Common myeloid progenitor, CD34-positive (primary cell): Measurements from ENCODE around the gene TAF5L.

ENCODE experiments used
- CTCF ChIA-PET: fragments of 350-600 bp; sonication (Branson Sonifier 250); formaldehyde crosslinking; loops from one replicate; lab custom pipeline; 2021; ENCODE audit warnings: antibody characterized with exemption; lab: Charles Lee
- POLR2A ChIA-PET: fragments of 350-600 bp; sonication (Branson Sonifier 250); formaldehyde crosslinking; loops from one replicate; lab custom pipeline; 2021; ENCODE audit warnings: antibody characterized with exemption; lab: Charles Lee
- DNase-seq, 3 donors: peaks; one replicate each; pipeline versions ENCODE4 v3.0.0 to v3.0.0-alpha.2; 2013
- H3K27ac ChIP-seq, 2 experiments: 1 replicate in 1 of 2; 2 replicates in 1 of 2; pipeline ENCODE4 v1.7.0; 2013; ENCODE audit warnings: inconsistent platforms in 2 of 2, low read length in 2 of 2, mild to moderate bottlenecking in 2 of 2, low read depth in 1 of 2, moderate library complexity in 1 of 2; ENCODE audit not compliant: severe bottlenecking in 2 of 2, insufficient read depth in 1 of 2, poor library complexity in 1 of 2
- H3K27me3 ChIP-seq, 5 experiments: replicated peaks in 2 of 5; 1 replicate in 3 of 5; 2 replicates in 2 of 5; pipeline versions ENCODE4 v1.6.1 to v1.7.0; 2013; ENCODE audit warnings: low read length in 4 of 5, mild to moderate bottlenecking in 2 of 5, moderate library complexity in 2 of 5, inconsistent platforms in 1 of 5; ENCODE audit not compliant: insufficient read depth in 5 of 5, control insufficient read depth in 4 of 5
- H3K36me3 ChIP-seq, 4 experiments: 1 replicate in 2 of 4; 2 replicates in 2 of 4; pipeline versions ENCODE4 v1.6.1 to v1.7.0; 2013; ENCODE audit warnings: low read length in 3 of 4, control low read depth in 1 of 4, mild to moderate bottlenecking in 1 of 4; ENCODE audit not compliant: control insufficient read depth in 4 of 4, insufficient read depth in 4 of 4
- H3K4me1 ChIP-seq, 4 experiments: 1 replicate in 3 of 4; 2 replicates in 1 of 4; pipeline versions ENCODE4 v1.6.1 to v1.7.1; 2013; ENCODE audit warnings: low read length in 3 of 4, mild to moderate bottlenecking in 3 of 4, control low read depth in 1 of 4, inconsistent platforms in 1 of 4, moderate library complexity in 1 of 4; ENCODE audit not compliant: control insufficient read depth in 4 of 4, insufficient read depth in 4 of 4; ENCODE audit errors: control extremely low read depth in 1 of 4
- H3K4me3 ChIP-seq, 7 experiments: 1 replicate in 4 of 7; 2 replicates in 3 of 7; pipeline versions ENCODE4 v1.5.1 to v1.7.0; 2013; ENCODE audit warnings: mild to moderate bottlenecking in 7 of 7, low read length in 6 of 7, moderate library complexity in 6 of 7, inconsistent platforms in 2 of 7, low read depth in 2 of 7, control low read depth in 1 of 7; ENCODE audit not compliant: insufficient read depth in 4 of 7, control insufficient read depth in 1 of 7; ENCODE audit errors: extremely low read depth in 1 of 7
- H3K9me3 ChIP-seq, 5 experiments: 1 replicate in 4 of 5; 2 replicates in 1 of 5; pipeline versions ENCODE4 v1.6.1 to v1.7.1; 2013; ENCODE audit warnings: low read length in 4 of 5, mild to moderate bottlenecking in 2 of 5, inconsistent platforms in 1 of 5, low read depth in 1 of 5, moderate library complexity in 1 of 5; ENCODE audit not compliant: control insufficient read depth in 4 of 5, insufficient read depth in 2 of 5; ENCODE audit errors: control extremely low read depth in 1 of 5
- WGBS: methylation state at CpG from one replicate; pipeline ENCODE4 v1.1.5; 2013; ENCODE audit not compliant: insufficient coverage; 5-methylcytosine and 5-hydroxymethylcytosine counted together

Gene TAF5L

DNA sequence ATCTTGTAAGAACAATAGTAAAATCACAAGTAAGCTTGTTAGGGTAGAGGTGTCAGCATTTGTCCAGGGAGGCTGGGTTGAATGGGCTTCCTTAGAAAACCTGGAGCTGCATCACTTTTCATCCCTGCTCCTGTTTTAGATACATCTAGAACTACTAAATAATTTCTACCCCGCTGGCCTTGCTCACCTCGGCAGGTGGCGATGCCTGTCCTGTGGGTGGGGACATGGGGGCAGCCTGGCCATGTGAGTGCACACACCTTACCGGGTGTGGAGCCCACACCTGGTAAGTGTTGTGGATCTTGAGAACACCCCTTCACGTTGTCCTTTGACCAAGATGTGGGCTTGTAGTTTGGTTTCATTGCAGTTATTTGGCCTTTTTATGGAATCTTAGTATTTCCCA lies 29.9 kb upstream of the TAF5L start:
- Histone ChIP-seq H3K9me3 (no peaks in the 10 kb centered on the region), H3K27me3 (no peaks in the 10 kb centered on the region), H3K4me1 (no peaks in the 10 kb centered on the region), H3K36me3 (peaks cover 24 to 69% (median 47%) of the 10 kb centered on the region in 4 experiments), H3K27ac (no peak overlapping the region), H3K4me3 (no peak overlapping the region)
- POLR2A ChIA-PET: no interaction called here
- CTCF ChIA-PET: interaction anchor here (1.6 to 10.8 kb wide), 2 partner anchors 16 to 653 kb away, joined by 3 to 142 read pairs; no protein-coding TSS in a partner anchor
- no peak for DNase-seq
- WGBS: 100% methylated on average over 3 of the region's 5 CpGs

DNA sequence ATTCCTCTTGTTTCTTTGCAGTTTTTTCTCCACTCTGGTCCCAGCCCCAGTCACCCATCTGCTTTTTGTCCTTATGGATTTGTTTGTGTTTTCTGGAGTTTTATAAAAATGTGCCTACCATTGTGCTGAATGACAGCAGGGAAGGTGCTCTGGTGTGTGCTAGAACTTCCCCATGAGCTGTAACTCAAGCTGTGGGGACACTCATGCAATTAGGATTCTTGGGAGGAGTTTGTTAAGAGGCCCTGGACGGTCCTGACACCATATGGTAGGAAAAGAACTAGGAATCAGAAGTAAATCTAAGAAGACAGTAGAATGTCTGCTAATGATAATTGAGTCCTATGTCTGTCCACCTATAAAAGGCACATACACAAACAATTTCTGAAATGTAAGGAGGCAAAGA lies 27.5 kb upstream of the TAF5L start:
- H3K36me3 ChIP-seq: peaks cover 24 to 75% (median 52%) of the 10 kb centered on the region in 4 experiments
- H3K4me1 ChIP-seq: no peaks in the 10 kb centered on the region
- CTCF ChIA-PET: no interaction called here
- H3K27ac ChIP-seq: no peak overlapping the region
- POLR2A ChIA-PET: no interaction called here
- WGBS: no CpG with 5 or more reads among the region's 1 CpG
- H3K9me3 ChIP-seq: no peaks in the 10 kb centered on the region
- H3K4me3 ChIP-seq: no peak overlapping the region
- H3K27me3 ChIP-seq: no peaks in the 10 kb centered on the region
- DNase-seq: no peak

DNA sequence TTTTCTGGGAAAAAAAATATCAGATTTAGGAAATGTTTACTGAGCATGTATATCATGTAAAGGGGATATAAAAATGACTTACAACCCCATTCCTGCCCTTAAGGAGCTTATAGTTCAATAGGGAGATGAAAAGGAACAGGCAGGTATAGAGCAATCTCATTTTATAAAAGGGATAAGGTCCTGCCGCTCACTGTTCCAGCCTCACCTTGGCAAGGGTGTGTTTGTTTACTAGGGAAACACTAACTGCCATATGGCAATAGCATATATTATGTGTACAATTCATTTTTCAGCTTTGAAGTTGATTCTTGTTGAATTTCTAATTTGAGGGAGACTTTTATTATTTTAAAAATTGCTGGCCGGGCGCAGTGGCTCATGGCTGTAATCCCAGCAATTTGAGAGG lies 25.6 kb upstream of the TAF5L start:
- peaks cover 30 to 77% (median 53%) of the 10 kb centered on the region in 4 experiments for H3K36me3 ChIP-seq
- no peak overlapping the region for H3K27ac ChIP-seq
- no peaks in the 10 kb centered on the region for H3K9me3 ChIP-seq
- DNase-seq: no peak
- CTCF ChIA-PET: no interaction called here
- H3K27me3 ChIP-seq: no peaks in the 10 kb centered on the region
- no peak overlapping the region for H3K4me3 ChIP-seq
- POLR2A ChIA-PET: no interaction called here
- no peaks in the 10 kb centered on the region for H3K4me1 ChIP-seq
- WGBS: 100% methylated on average over 2 of the region's 3 CpGs

DNA sequence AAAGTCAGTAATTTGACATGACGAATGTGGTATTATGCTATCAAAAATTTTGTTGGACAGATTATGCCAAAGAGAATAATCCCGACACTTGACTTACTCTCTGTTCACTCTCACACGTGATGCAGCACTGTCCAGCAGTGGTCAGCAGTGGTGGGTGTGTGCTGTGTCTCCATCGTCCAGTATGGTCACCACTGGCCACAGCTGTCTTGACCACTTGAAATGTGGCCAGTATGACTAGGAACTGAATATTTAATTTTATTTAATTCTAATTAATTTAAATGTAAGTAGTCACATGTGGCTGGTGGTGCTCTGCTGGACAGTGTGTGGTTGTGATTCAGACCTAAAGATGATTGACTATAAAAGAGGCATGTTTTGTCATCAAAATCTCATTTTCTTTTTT lies 24.1 kb upstream of the TAF5L start:
- 100% methylated on average over 3 of the region's 4 CpGs for WGBS
- POLR2A ChIA-PET: no interaction called here
- peaks cover 28 to 80% (median 60%) of the 10 kb centered on the region in 4 experiments for H3K36me3 ChIP-seq
- H3K27me3 ChIP-seq: no peaks in the 10 kb centered on the region
- CTCF ChIA-PET: interaction anchor here (0.8 to 1.8 kb wide), 2 partner anchors 11 to 535 kb away, joined by 3 to 5 read pairs; no protein-coding TSS in a partner anchor
- no peaks in the 10 kb centered on the region for H3K4me1 ChIP-seq
- no peak overlapping the region for H3K4me3 ChIP-seq
- no peak for DNase-seq
- no peaks in the 10 kb centered on the region for H3K9me3 ChIP-seq
- H3K27ac ChIP-seq: no peak overlapping the region

DNA sequence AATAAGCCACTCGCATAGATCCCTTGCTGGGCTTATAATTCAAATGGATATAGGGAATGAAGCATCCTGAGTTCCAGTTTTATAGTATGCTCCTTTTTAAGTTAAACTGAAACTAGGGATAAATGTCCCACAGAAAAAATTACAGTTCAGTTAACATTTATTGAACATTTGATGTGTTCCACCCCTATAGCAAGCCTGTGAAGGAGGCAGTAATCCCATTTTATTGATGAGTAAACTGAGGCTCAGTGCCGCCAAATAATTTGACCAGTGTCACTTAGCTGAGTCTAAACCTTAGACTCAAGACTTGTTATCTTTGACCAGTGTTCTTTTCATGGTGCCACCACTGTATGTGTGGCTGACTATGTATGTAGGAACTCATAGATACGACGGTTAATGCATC lies 22.5 kb upstream of the TAF5L start:
- Histone ChIP-seq H3K27ac (no peak overlapping the region), H3K36me3 (peaks cover 20 to 80% (median 57%) of the 10 kb centered on the region in 4 experiments), H3K9me3 (no peaks in the 10 kb centered on the region), H3K4me1 (no peaks in the 10 kb centered on the region), H3K27me3 (no peaks in the 10 kb centered on the region), H3K4me3 (no peak overlapping the region)
- 100% methylated on average over 3 of the region's 4 CpGs for WGBS
- POLR2A ChIA-PET: no interaction called here
- no peak for DNase-seq
- CTCF ChIA-PET: interaction anchor here (1.6 to 1.8 kb wide), 3 partner anchors 13 to 680 kb away, joined by 3 to 6 read pairs (median 5); no protein-coding TSS in a partner anchor

DNA sequence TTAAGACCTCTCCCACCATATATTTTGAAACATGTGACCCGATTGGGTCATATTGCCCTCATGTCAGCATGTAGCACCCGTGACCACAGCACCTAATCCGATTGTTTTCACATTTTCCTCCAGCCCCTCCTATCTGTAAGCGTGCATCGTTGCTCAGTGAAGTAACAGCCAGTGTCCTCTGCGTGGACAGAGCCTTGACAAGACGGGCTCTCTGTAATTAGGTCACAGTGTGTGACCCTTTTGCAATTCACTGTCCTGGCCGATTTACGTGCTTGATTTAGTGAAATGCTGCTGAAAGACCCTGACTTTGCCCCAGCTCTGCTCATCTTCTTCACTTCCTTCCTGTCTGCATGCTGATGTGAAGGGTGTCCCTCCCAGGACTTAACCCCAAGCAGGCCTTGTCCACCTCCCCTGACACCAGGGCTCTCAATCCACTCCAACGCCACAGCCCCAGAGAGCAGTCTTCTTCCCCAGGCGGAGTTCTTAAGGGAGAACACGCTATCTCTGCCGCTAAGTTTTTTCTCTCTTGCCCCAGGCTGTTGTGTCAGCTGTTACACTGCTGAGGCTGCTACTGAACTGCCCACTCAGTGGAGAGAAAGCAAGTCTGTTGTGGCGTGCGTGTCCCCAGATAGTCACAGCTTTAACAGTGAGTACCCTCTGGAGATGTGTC lies 19.5 kb upstream of the TAF5L start:
- Histone ChIP-seq H3K4me3 (no peak overlapping the region), H3K4me1 (no peaks in the 10 kb centered on the region), H3K36me3 (peaks cover 19 to 81% (median 51%) of the 10 kb centered on the region in 4 experiments), H3K27ac (no peak overlapping the region), H3K9me3 (no peaks in the 10 kb centered on the region), H3K27me3 (no peaks in the 10 kb centered on the region)
- 96% methylated on average over 15 of the region's 15 CpGs for WGBS
- no peak for DNase-seq
- POLR2A ChIA-PET: no interaction called here
- CTCF ChIA-PET: no interaction called here

DNA sequence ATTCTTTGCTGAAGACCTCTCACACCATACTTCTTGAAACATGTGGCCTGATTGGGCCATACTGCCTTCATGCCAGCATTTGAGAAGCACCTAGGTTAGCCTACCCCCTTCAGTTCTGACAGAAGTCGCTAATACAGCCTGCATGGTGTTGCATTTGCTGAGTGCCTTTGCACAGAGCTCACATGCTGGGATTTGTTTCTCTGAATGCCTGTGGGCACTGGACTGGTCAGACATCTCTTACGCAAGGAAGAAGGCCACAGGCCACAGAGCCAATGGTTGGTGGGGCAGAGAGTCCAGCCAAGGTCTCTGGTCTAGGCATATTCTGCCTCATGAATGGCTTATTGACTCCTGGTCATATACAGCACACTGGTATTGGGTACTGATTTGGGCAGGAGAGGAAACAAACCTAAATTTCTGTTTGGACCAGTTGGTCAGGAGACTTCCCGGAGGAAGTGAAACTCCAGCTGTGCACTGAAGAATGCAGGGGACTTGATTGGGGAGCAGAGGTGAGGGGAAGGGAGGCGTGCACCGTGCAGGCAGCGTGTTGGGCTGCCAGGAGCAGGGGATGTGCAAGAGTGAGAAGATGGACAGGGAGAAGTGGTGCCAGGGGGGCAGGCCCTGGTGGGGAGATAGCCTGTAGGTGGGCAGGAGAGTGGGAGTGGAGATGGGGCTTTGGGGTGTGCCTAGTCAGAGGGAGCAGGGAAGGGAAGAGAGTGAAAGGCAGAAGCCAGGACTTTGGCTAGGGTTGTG lies 18.2 kb upstream of the TAF5L start:
- Histone ChIP-seq H3K36me3 (peaks cover 24 to 82% (median 44%) of the 10 kb centered on the region in 4 experiments), H3K27me3 (no peaks in the 10 kb centered on the region), H3K4me3 (no peak overlapping the region), H3K27ac (no peak overlapping the region), H3K9me3 (no peaks in the 10 kb centered on the region), H3K4me1 (no peaks in the 10 kb centered on the region)
- POLR2A ChIA-PET: no interaction called here
- DNase-seq: no peak
- CTCF ChIA-PET: no interaction called here
- WGBS: 94% methylated on average over 6 of the region's 6 CpGs
